Caco-2 (cell line): ENCODE data around the gene PSMG2. TPM values are rescaled to one million over a fixed set of nuclear protein-coding genes. Genes with fewer than 3 reads are reported as not detected.

Source experiments
- BruUV-seq: library from RNA; stranded (reverse); fragments of 400-500 nt; replicated peaks from 2 replicates; lab custom pipeline; 2021; lab: Mats Ljungman, UMichigan
- CTCF ChIA-PET: fragments of 300-600 bp; sonication (Branson Sonifier 250); formaldehyde crosslinking; loops from one replicate; lab custom pipeline; 2022; ENCODE audit warnings: antibody characterized with exemption; lab: Charles Lee
- POLR2A ChIA-PET: fragments of 300-600 bp; sonication (Branson Sonifier 250); formaldehyde crosslinking; loops from one replicate; lab custom pipeline; 2022; ENCODE audit warnings: antibody characterized with exemption; lab: Charles Lee
- DNase-seq, 2 experiments: peaks; one replicate each; pipeline versions ENCODE4 v3.0.0 to v3.0.0-alpha.2; 2020 to 2022
- H3K27me3 ChIP-seq: replicated peaks from 2 replicates; pipeline ENCODE4 v1.6.0; 2011; ENCODE audit warnings: low read length; ENCODE audit not compliant: control insufficient read depth, insufficient read depth
- H3K36me3 ChIP-seq: 2 replicates; pipeline ENCODE4 v1.5.1; 2011; ENCODE audit warnings: low read length; ENCODE audit not compliant: control insufficient read depth, insufficient read depth
- H3K4me1 ChIP-seq: fragments of 250-450 bp; sonication (Bioruptor Pico); 2 replicates; pipeline ENCODE4 v1.5.1; 2020; ENCODE audit warnings: mild to moderate bottlenecking
- H3K4me3 ChIP-seq: 2 replicates; pipeline ENCODE4 v1.5.1; 2011; ENCODE audit warnings: low read depth, mild to moderate bottlenecking, control low read depth, low read length
- H3K9me3 ChIP-seq: fragments of 250-450 bp; sonication (Bioruptor Pico); 2 replicates; pipeline ENCODE4 v1.5.1; 2020; ENCODE audit warnings: mild to moderate bottlenecking, moderate library complexity
- H3K27ac Mint-ChIP-seq: one replicate; pipeline ENCODE4 v1.8.0; 2022; ENCODE audit warnings: mixed read lengths; ENCODE audit not compliant: unreplicated experiment
- H3K27me3 Mint-ChIP-seq: one replicate; pipeline ENCODE4 v1.8.0; 2022; ENCODE audit warnings: mixed read lengths; ENCODE audit not compliant: insufficient read depth, unreplicated experiment
- H3K36me3 Mint-ChIP-seq: one replicate; pipeline ENCODE4 v1.8.0; 2022; ENCODE audit warnings: mild to moderate bottlenecking, mixed read lengths; ENCODE audit not compliant: insufficient read depth, unreplicated experiment
- H3K4me1 Mint-ChIP-seq: one replicate; pipeline ENCODE4 v1.8.0; 2022; ENCODE audit warnings: low read depth, mixed read lengths; ENCODE audit not compliant: unreplicated experiment
- H3K4me3 Mint-ChIP-seq: one replicate; pipeline ENCODE4 v1.8.0; 2022; ENCODE audit warnings: mild to moderate bottlenecking, moderate library complexity, mixed read lengths; ENCODE audit not compliant: unreplicated experiment
- H3K9me3 Mint-ChIP-seq: one replicate; pipeline ENCODE4 v1.8.0; 2022; ENCODE audit warnings: mixed read lengths; ENCODE audit not compliant: unreplicated experiment
- CTCF ChIP-seq, 2 experiments: fragments of 200-600 bp in 1 of 2; IDR thresholded peaks; 1 replicate in 1 of 2; 2 replicates in 1 of 2; pipeline versions ENCODE4 v1.5.1 to v1.8.0; 2011 to 2022; ENCODE audit warnings: antibody characterized with exemption in 1 of 2, control low read depth in 1 of 2, inconsistent platforms in 1 of 2, low read depth in 1 of 2, low read length in 1 of 2, mild to moderate bottlenecking in 1 of 2, moderate library complexity in 1 of 2; ENCODE audit not compliant: insufficient read depth in 1 of 2, severe bottlenecking in 1 of 2, unreplicated experiment in 1 of 2
- intact Hi-C: fragments of 100-400 bp; cut with micrococcal nuclease; formaldehyde crosslinking; loops from one replicate; pipeline ENCODE4 v1.10.0; 2022; ENCODE audit not compliant: unreplicated experiment
- total RNA-seq: library from RNA; stranded (reverse); gene quantifications from 2 replicates; pipeline ENCODE4 v1.2.3, GENCODE V29; 2022

The PSMG2 gene
- total RNA-seq, 1 experiment from 2014 or later = 108 TPM

GRCh38 chr18:12711446-12711845, 8.6 kb downstream of the PSMG2 start:
- Histone ChIP-seq H3K4me1 (no peaks in the 10 kb centered on the region; the same call in 1 of the 2 replicates), H3K36me3 (peaks cover 5% of the 10 kb centered on the region), H3K27me3 (no peaks in the 10 kb centered on the region), H3K4me3 (no peak overlapping the region), H3K9me3 (no peaks in the 10 kb centered on the region)
- no peak overlapping the region for H3K27ac Mint-ChIP-seq
- peaks cover 13% of the 10 kb centered on the region for H3K4me1 Mint-ChIP-seq
- no peaks in the 10 kb centered on the region for H3K27me3 Mint-ChIP-seq
- no peak for TF ChIP-seq CTCF (IDR thresholded peaks at IDR 0.05; ENCODE audit: insufficient read depth in 1 of 2, low read depth in 1 of 2, low read length in 1 of 2, severe bottlenecking in 1 of 2, unreplicated experiment in 1 of 2)
- no peak for DNase-seq
- intact Hi-C loops = no loop called here
- CTCF ChIA-PET = no interaction called here
- H3K36me3 Mint-ChIP-seq = peaks cover 85% of the 10 kb centered on the region
- POLR2A ChIA-PET = no interaction called here
- BruUV-seq = no TSS peak
- no peak overlapping the region for H3K4me3 Mint-ChIP-seq
- no peaks in the 10 kb centered on the region for H3K9me3 Mint-ChIP-seq

- ChIA-PET CTCF (no interaction called here), POLR2A (interaction anchor here (0.6 kb wide), 1 partner anchor 17 kb away, joined by 4 read pairs; no protein-coding TSS in a partner anchor)
- Mint-ChIP-seq H3K27me3 (no peaks in the 10 kb centered on the region), H3K9me3 (peaks cover 2% of the 10 kb centered on the region), H3K4me3 (no peak overlapping the region), H3K27ac (no peak overlapping the region), H3K4me1 (peaks cover 6% of the 10 kb centered on the region), H3K36me3 (peaks cover 75% of the 10 kb centered on the region)
- Histone ChIP-seq H3K27me3 (no peaks in the 10 kb centered on the region), H3K9me3 (no peaks in the 10 kb centered on the region), H3K4me3 (no peak overlapping the region), H3K36me3 (no peaks in the 10 kb centered on the region; the same call in 1 of the 2 replicates), H3K4me1 (no peaks in the 10 kb centered on the region)
- no peak for DNase-seq
- no peak for TF ChIP-seq CTCF (IDR thresholded peaks at IDR 0.05; ENCODE audit: insufficient read depth in 1 of 2, low read depth in 1 of 2, low read length in 1 of 2, severe bottlenecking in 1 of 2, unreplicated experiment in 1 of 2)
- BruUV-seq = no TSS peak
- intact Hi-C loops = no loop called here
Observed at GRCh38 chr18:12721495-12722275, 18.8 kb downstream of the PSMG2 start.

GRCh38 chr18:12722731-12723130, 19.9 kb downstream of the PSMG2 start:
- no TSS peak for BruUV-seq

More at GRCh38 chr18:12722731-12723130, 19.9 kb downstream of the PSMG2 start:
- peaks cover 8% of the 10 kb centered on the region for H3K4me1 Mint-ChIP-seq
- no peak overlapping the region for H3K4me3 Mint-ChIP-seq
- H3K9me3 Mint-ChIP-seq = peaks cover 11% of the 10 kb centered on the region
- Histone ChIP-seq H3K4me3 (no peak overlapping the region), H3K9me3 (no peaks in the 10 kb centered on the region), H3K36me3 (no peaks in the 10 kb centered on the region; the same call in 1 of the 2 replicates), H3K27me3 (no peaks in the 10 kb centered on the region), H3K4me1 (no peaks in the 10 kb centered on the region)
- intact Hi-C loops = no loop called here
- CTCF ChIA-PET = no interaction called here
- no peak overlapping the region for H3K27ac Mint-ChIP-seq
- no peak for TF ChIP-seq CTCF (IDR thresholded peaks at IDR 0.05; ENCODE audit: insufficient read depth in 1 of 2, low read depth in 1 of 2, low read length in 1 of 2, severe bottlenecking in 1 of 2, unreplicated experiment in 1 of 2)
- POLR2A ChIA-PET = interaction anchor here (0.5 kb wide), 1 partner anchor 161 kb away, joined by 5 read pairs; no protein-coding TSS in a partner anchor
- peaks cover 79% of the 10 kb centered on the region for H3K36me3 Mint-ChIP-seq
- H3K27me3 Mint-ChIP-seq = no peaks in the 10 kb centered on the region
- DNase-seq = no peak
